HEK293 (cell line): ENCODE measurements around the gene ZNF223.

Experiments used
- BCL6B ChIP-seq: fragments of 450-650 bp; formaldehyde crosslinking; IDR thresholded peaks from 2 replicates; pipeline ENCODE4 v1.5.1; 2017; ENCODE audit warnings: missing biosample characterization, missing genetic modification characterization
- HOXA7 ChIP-seq: sonication (generic); formaldehyde crosslinking; IDR thresholded peaks from 2 replicates; pipeline ENCODE4 v1.8.1; 2022; ENCODE audit warnings: missing genetic modification reagents, borderline replicate concordance
- HOXD13 ChIP-seq: sonication (generic); formaldehyde crosslinking; IDR thresholded peaks from 2 replicates; pipeline ENCODE4 v1.8.0; 2022; ENCODE audit warnings: missing genetic modification reagents, borderline replicate concordance
- INSM2 ChIP-seq: fragments of 450-650 bp; formaldehyde crosslinking; IDR thresholded peaks from 2 replicates; pipeline ENCODE4 v1.5.1; 2016; ENCODE audit warnings: missing biosample characterization, missing genetic modification characterization
- KLF16 ChIP-seq: fragments of 450-650 bp; formaldehyde crosslinking; IDR thresholded peaks from 2 replicates; pipeline ENCODE4 v1.5.1; 2017; ENCODE audit warnings: missing biosample characterization, missing genetic modification characterization
- RBAK ChIP-seq: fragments of 450-650 bp; formaldehyde crosslinking; IDR thresholded peaks from 2 replicates; pipeline ENCODE4 v1.5.1; 2016; ENCODE audit warnings: missing biosample characterization, missing genetic modification characterization
- SCRT1 ChIP-seq: fragments of 450-650 bp; formaldehyde crosslinking; IDR thresholded peaks from 2 replicates; pipeline ENCODE4 v1.5.1; 2016; ENCODE audit warnings: missing biosample characterization, missing genetic modification characterization, borderline replicate concordance
- WT1 ChIP-seq: fragments of 450-650 bp; formaldehyde crosslinking; IDR thresholded peaks from 2 replicates; pipeline ENCODE4 v1.5.1; 2016; ENCODE audit warnings: missing biosample characterization, missing genetic modification characterization
- YY1 ChIP-seq: fragments of 450-650 bp; formaldehyde crosslinking; IDR thresholded peaks from 2 replicates; pipeline ENCODE4 v1.5.1; 2018; ENCODE audit warnings: missing biosample characterization, missing genetic modification characterization
- ZBTB17 ChIP-seq: fragments of 450-650 bp; formaldehyde crosslinking; IDR thresholded peaks from 2 replicates; pipeline ENCODE4 v1.5.1; 2016; ENCODE audit warnings: missing biosample characterization, missing genetic modification characterization
- ZNF10 ChIP-seq: fragments of 450-650 bp; formaldehyde crosslinking; IDR thresholded peaks from 2 replicates; pipeline ENCODE4 v1.5.1; 2017; ENCODE audit warnings: missing biosample characterization, missing genetic modification characterization
- ZNF114 ChIP-seq: fragments of 450-650 bp; formaldehyde crosslinking; IDR thresholded peaks from 2 replicates; pipeline ENCODE4 v1.5.0; 2017; ENCODE audit warnings: missing biosample characterization, missing genetic modification characterization
- ZNF157 ChIP-seq: fragments of 450-650 bp; formaldehyde crosslinking; IDR thresholded peaks from 2 replicates; pipeline ENCODE4 v1.5.1; 2016; ENCODE audit warnings: missing biosample characterization, missing genetic modification characterization
- ZNF174 ChIP-seq: fragments of 450-650 bp; formaldehyde crosslinking; IDR thresholded peaks from 2 replicates; pipeline ENCODE4 v1.5.0; 2017; ENCODE audit warnings: missing biosample characterization, mild to moderate bottlenecking, missing genetic modification characterization
- ZNF211 ChIP-seq: fragments of 450-650 bp; formaldehyde crosslinking; IDR thresholded peaks from 2 replicates; pipeline ENCODE4 v1.5.1; 2016; ENCODE audit warnings: low read depth, missing biosample characterization, missing genetic modification characterization
- ZNF350 ChIP-seq: fragments of 450-650 bp; formaldehyde crosslinking; IDR thresholded peaks from 2 replicates; pipeline ENCODE4 v1.5.0; 2017; ENCODE audit warnings: missing biosample characterization, mild to moderate bottlenecking, missing genetic modification characterization
- ZNF391 ChIP-seq: fragments of 450-650 bp; formaldehyde crosslinking; IDR thresholded peaks from 2 replicates; pipeline ENCODE4 v1.5.1; 2016; ENCODE audit warnings: low read depth, missing biosample characterization, missing genetic modification characterization, borderline replicate concordance
- ZNF426 ChIP-seq: fragments of 450-650 bp; formaldehyde crosslinking; IDR thresholded peaks from 2 replicates; pipeline ENCODE4 v1.5.1; 2017; ENCODE audit warnings: missing biosample characterization, missing genetic modification characterization, mild to moderate bottlenecking, inconsistent platforms, moderate library complexity
- ZNF473 ChIP-seq: fragments of 450-650 bp; formaldehyde crosslinking; IDR thresholded peaks from 2 replicates; pipeline ENCODE4 v1.5.1; 2017; ENCODE audit warnings: missing biosample characterization, missing genetic modification characterization
- ZNF558 ChIP-seq: fragments of 450-650 bp; formaldehyde crosslinking; IDR thresholded peaks from 2 replicates; pipeline ENCODE4 v1.5.1; 2016; ENCODE audit warnings: missing biosample characterization, missing genetic modification characterization
- ZNF654 ChIP-seq: fragments of 450-650 bp; formaldehyde crosslinking; IDR thresholded peaks from 2 replicates; pipeline ENCODE4 v1.5.1; 2016; ENCODE audit warnings: low read depth, missing biosample characterization, missing genetic modification characterization
- ZNF670 ChIP-seq: fragments of 450-650 bp; formaldehyde crosslinking; IDR thresholded peaks from 2 replicates; pipeline ENCODE4 v1.5.1; 2016; ENCODE audit warnings: missing biosample characterization, missing genetic modification characterization, low read depth
- ZNF785 ChIP-seq: fragments of 450-650 bp; formaldehyde crosslinking; IDR thresholded peaks from 2 replicates; pipeline ENCODE4 v1.5.1; 2016; ENCODE audit warnings: missing biosample characterization, missing genetic modification characterization
- TF ChIP-seq, protein P1 (sequence below): fragments of 450-650 bp; formaldehyde crosslinking; IDR thresholded peaks from 2 replicates; pipeline ENCODE4 v1.5.1; 2016; ENCODE audit warnings: missing biosample characterization, missing genetic modification characterization
- TF ChIP-seq, protein P2 (sequence below): fragments of 450-650 bp; formaldehyde crosslinking; IDR thresholded peaks from 2 replicates; pipeline ENCODE4 v1.5.1; 2016; ENCODE audit warnings: missing biosample characterization, missing genetic modification characterization
- TF ChIP-seq, protein P3 (sequence below): fragments of 450-650 bp; formaldehyde crosslinking; IDR thresholded peaks from 2 replicates; pipeline ENCODE4 v1.5.1; 2016; ENCODE audit warnings: missing biosample characterization, missing genetic modification characterization
- TF ChIP-seq, protein P4 (sequence below): fragments of 450-650 bp; formaldehyde crosslinking; IDR thresholded peaks from 2 replicates; pipeline ENCODE4 v1.5.1; 2016; ENCODE audit warnings: missing biosample characterization, missing genetic modification characterization
- TF ChIP-seq, protein P5 (sequence below): fragments of 450-650 bp; formaldehyde crosslinking; IDR thresholded peaks from 2 replicates; pipeline ENCODE4 v1.5.1; 2017; ENCODE audit warnings: missing biosample characterization, missing genetic modification characterization

ZNF223 gene

DNA sequence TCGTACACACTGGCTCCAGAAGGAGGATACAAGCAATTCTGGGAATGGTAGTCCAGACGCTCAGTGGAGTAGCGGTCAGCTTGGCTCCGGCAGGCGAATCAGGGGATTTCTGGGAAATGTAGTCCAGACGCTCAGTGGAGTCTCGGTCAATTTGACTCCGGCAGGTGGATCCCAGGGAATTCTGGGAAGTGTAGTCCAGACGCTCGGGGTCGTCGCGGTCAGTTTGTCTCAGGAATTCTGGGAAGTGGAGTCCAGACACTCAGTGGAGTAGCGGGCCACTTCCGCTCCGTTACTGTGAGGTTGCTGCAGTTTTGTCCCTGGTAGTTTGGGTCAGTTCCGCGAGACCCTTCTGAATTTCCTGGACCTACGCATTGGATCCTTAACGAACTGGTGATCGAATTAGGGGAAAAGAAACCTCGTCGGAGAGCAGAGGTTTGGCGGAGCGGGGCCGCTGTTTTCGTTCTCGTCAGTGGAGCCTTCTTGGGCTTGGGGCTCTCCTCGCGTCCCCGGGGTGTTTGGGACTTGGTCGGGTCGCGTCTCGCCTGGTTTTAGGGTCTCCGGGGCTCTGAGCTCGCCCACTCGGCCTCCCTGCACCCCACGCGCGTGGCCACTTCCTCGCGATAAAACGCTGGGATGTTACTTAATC is 61.4 kb downstream of the ZNF223 start, which contains the start of gene ZNF225 (continued):
- TF ChIP-seq BCL6B (tag by site-specific recombination), result no peak
- TF ChIP-seq ZNF785 (tag by site-specific recombination), result no peak
- TF ChIP-seq ZNF10, result no peak
- no peak for TF ChIP-seq ZNF670 (tag by site-specific recombination)
- TF ChIP-seq ZNF174 (tag by site-specific recombination), result no peak
- TF ChIP-seq, protein P1, sequence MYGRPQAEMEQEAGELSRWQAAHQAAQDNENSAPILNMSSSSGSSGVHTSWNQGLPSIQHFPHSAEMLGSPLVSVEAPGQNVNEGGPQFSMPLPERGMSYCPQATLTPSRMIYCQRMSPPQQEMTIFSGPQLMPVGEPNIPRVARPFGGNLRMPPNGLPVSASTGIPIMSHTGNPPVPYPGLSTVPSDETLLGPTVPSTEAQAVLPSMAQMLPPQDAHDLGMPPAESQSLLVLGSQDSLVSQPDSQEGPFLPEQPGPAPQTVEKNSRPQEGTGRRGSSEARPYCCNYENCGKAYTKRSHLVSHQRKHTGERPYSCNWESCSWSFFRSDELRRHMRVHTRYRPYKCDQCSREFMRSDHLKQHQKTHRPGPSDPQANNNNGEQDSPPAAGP (tag by site-specific recombination), result no peak; the same call in 1 of the 2 replicates
- peak; percentile 27; the same call in 1 of the 2 replicates for TF ChIP-seq ZNF558 (tag by site-specific recombination)
- TF ChIP-seq ZBTB17 (tag by site-specific recombination), result peak; percentile 100
- TF ChIP-seq WT1 (tag by site-specific recombination), result peak; percentile 41; the same call in 1 of the 2 replicates
- TF ChIP-seq INSM2 (tag by site-specific recombination), result 0 out of 2 replicates have a peak, but pooled peaks have one; percentile 30
- TF ChIP-seq YY1 (tag by site-specific recombination), result peak; percentile 77; the same call in 1 of the 2 replicates
- no peak for TF ChIP-seq ZNF114 (tag by site-specific recombination)
- TF ChIP-seq HOXA7 (CRISPR knock-in tag), result no peak
- TF ChIP-seq SCRT1, result peak; percentile 100
- TF ChIP-seq ZNF211 (tag by site-specific recombination), result no peak
- TF ChIP-seq, protein P2, sequence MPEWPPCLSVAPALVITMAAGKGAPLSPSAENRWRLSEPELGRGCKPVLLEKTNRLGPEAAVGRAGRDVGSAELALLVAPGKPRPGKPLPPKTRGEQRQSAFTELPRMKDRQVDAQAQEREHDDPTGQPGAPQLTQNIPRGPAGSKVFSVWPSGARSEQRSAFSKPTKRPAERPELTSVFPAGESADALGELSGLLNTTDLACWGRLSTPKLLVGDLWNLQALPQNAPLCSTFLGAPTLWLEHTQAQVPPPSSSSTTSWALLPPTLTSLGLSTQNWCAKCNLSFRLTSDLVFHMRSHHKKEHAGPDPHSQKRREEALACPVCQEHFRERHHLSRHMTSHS (tag by site-specific recombination), result no peak
- no peak for TF ChIP-seq ZNF426 (tag by site-specific recombination)
- TF ChIP-seq ZNF654 (tag by site-specific recombination), result peak; percentile 6; the same call in 1 of the 2 replicates
- peak; percentile 47; the same call in 1 of the 2 replicates for TF ChIP-seq KLF16 (tag by site-specific recombination)
- TF ChIP-seq ZNF391 (tag by site-specific recombination), result peak; percentile 76; the same call in 1 of the 2 replicates
- TF ChIP-seq, protein P3, sequence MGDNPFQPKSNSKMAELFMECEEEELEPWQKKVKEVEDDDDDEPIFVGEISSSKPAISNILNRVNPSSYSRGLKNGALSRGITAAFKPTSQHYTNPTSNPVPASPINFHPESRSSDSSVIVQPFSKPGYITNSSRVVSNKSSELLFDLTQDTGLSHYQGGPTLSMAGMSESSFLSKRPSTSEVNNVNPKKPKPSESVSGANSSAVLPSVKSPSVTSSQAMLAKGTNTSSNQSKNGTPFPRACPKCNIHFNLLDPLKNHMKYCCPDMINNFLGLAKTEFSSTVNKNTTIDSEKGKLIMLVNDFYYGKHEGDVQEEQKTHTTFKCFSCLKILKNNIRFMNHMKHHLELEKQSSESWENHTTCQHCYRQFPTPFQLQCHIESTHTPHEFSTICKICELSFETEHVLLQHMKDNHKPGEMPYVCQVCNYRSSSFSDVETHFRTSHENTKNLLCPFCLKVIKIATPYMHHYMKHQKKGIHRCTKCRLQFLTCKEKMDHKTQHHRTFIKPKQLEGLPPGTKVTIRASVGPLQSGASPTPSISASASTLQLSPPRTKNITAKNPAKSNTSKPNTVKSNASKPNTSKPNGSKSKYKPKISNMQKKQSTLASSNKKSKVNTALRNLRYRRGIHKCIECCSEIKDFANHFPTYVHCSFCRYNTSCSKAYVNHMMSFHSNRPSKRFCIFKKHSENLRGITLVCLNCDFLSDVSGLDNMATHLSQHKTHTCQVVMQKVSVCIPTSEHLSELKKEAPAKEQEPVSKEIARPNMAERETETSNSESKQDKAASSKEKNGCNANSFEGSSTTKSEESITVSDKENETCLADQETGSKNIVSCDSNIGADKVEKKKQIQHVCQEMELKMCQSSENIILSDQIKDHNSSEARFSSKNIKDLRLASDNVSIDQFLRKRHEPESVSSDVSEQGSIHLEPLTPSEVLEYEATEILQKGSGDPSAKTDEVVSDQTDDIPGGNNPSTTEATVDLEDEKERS (tag by site-specific recombination), result peak; percentile 59; the same call in 1 of the 2 replicates
- no peak for TF ChIP-seq RBAK (tag by site-specific recombination)
- no peak for TF ChIP-seq HOXD13 (CRISPR knock-in tag)
- TF ChIP-seq ZNF473 (tag by site-specific recombination), result no peak
- TF ChIP-seq, protein P4, sequence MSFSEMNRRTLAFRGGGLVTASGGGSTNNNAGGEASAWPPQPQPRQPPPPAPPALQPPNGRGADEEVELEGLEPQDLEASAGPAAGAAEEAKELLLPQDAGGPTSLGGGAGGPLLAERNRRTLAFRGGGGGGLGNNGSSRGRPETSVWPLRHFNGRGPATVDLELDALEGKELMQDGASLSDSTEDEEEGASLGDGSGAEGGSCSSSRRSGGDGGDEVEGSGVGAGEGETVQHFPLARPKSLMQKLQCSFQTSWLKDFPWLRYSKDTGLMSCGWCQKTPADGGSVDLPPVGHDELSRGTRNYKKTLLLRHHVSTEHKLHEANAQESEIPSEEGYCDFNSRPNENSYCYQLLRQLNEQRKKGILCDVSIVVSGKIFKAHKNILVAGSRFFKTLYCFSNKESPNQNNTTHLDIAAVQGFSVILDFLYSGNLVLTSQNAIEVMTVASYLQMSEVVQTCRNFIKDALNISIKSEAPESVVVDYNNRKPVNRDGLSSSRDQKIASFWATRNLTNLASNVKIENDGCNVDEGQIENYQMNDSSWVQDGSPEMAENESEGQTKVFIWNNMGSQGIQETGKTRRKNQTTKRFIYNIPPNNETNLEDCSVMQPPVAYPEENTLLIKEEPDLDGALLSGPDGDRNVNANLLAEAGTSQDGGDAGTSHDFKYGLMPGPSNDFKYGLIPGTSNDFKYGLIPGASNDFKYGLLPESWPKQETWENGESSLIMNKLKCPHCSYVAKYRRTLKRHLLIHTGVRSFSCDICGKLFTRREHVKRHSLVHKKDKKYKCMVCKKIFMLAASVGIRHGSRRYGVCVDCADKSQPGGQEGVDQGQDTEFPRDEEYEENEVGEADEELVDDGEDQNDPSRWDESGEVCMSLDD (tag by site-specific recombination), result peak; percentile 73
- TF ChIP-seq, protein P5, sequence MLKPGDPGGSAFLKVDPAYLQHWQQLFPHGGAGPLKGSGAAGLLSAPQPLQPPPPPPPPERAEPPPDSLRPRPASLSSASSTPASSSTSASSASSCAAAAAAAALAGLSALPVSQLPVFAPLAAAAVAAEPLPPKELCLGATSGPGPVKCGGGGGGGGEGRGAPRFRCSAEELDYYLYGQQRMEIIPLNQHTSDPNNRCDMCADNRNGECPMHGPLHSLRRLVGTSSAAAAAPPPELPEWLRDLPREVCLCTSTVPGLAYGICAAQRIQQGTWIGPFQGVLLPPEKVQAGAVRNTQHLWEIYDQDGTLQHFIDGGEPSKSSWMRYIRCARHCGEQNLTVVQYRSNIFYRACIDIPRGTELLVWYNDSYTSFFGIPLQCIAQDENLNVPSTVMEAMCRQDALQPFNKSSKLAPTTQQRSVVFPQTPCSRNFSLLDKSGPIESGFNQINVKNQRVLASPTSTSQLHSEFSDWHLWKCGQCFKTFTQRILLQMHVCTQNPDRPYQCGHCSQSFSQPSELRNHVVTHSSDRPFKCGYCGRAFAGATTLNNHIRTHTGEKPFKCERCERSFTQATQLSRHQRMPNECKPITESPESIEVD, result no peak
- no peak for TF ChIP-seq ZNF350 (tag by site-specific recombination)
- no peak for TF ChIP-seq ZNF157 (tag by site-specific recombination)
